GM12892 (cell line): ENCODE measurements around the gene SPTB.

Experiments used
- POLR2A ChIP-seq: IDR thresholded peaks from 2 replicates; pipeline ENCODE4 v1.6.1; 2011; ENCODE audit warnings: low read depth, low read length, control low read depth
- POLR2AphosphoS5 ChIP-seq: IDR thresholded peaks from 2 replicates; pipeline ENCODE4 v1.6.1; 2011; ENCODE audit warnings: low read depth, low read length, control low read depth
- TAF1 ChIP-seq: IDR thresholded peaks from 2 replicates; pipeline ENCODE4 v1.6.1; 2011; ENCODE audit warnings: low read depth, mild to moderate bottlenecking, control low read depth, low read length, borderline replicate concordance

DNA sequence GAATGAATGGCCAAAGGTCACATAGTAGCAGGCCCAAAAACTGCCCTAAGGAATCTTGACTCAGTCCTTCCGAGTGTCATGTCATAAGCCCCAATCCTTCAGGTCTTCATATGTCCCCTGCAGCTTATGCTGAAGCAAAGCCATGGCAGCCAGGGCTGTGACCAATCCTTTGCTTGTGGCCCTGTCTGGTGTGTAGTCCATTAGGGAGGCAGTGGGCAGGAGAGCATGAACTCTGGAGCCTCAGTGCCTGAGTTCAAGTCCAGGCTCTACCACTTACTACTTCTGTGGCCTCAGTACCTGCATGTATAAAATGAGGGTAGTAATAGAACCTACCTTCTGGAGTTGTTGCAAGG lies 155.2 kb downstream of the SPTB start:
- no peak for TF ChIP-seq POLR2AphosphoS5
- TF ChIP-seq POLR2A: no peak
- TF ChIP-seq TAF1: no peak
